Measurements from ENCODE around the gene CEACAM8.
"Not testable (repeated sequence)": the region's sequence is repeated elsewhere in the genome, so short reads cannot be mapped to it uniquely, and the experiment has no call there.

Gene CEACAM8

DNA sequence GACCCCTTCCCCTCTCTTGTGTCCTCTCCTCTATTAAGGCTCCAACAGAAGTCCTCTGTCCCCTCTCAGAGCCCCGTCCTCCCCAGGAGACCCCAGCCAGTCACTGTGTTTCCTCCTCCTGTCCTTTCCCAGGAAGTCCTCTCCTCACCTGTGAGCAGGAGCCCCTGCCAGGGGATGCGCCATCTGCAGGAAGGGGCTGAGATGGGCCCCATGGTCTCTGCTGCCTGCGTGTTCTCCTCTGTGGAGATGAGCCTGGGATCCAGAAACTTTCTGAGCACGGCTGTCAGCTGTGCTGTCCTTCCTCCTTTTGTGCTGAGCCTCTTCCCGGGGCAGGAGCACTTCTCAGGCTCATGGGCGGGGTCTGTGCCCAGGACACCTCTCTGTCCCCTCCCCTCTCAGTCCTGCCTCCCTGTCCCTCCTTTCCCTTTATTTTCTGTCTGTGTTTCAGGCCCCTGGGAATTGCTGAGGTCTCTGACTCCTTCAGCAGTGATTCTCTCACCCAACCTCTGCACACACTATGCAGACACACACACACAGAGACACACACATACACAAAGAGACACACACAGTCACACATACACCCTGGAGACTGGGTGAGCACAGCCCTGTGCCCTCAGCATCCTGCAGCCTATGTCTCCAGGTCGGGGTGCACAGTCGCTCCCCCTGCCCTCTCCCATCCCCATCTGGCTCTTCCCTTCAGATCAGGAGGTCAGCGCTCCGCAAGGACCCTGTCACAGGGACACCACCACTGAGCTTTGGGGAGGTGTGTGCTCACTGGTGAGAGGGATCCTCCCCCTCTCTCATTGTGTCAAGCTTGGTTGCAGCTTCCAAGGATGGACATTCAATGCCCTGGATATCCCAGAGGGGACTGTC is at the start of gene CEACAM8:
TSS of gene CEACAM8 (minus strand) at position 308 of the 873 bp plus-strand sequence. CDS start at position 212, 96 bp downstream.
- no peak for DNase-seq (ENCODE audit: low spot score)
- no peak for FAIRE-seq

DNA sequence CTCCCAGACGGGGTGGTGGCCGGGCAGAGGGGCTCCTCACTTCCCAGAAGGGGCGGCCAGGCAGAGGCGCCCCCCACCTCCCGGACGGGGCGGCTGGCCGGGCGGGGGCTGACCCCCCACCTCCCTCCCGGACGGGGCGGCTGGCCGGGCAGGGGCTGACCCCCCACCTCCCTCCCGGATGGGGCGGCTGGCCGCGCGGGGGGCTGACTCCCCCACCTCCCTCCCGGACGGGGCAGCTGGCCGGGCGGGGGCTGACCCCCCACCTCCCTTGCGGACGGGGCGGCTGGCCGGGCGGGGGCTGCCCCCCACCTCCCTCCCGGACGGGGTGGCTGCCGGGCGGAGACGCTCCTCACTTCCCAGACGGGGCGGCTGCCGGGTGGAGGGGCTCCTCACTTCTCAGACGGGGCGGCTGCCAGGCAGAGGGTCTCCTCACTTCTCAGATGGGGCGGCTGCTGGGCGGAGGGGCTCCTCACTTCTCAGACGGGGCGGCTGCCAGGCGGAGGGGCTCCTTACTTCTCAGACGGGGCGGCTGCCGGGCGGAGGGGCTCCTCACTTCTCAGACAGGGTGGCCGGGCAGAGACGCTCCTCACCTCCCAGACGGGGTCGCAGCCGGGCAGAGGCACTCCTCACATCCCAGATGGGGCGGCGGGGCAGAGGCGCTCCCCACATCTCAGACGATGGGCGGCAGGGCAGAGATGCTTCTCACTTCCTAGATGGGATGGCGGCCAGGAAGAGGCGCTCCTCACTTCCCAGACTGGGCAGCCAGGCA is 44.8 kb upstream of the CEACAM8 start:
- FAIRE-seq; DNase-seq (ENCODE audit: low spot score): not testable (repeated sequence)

DNA sequence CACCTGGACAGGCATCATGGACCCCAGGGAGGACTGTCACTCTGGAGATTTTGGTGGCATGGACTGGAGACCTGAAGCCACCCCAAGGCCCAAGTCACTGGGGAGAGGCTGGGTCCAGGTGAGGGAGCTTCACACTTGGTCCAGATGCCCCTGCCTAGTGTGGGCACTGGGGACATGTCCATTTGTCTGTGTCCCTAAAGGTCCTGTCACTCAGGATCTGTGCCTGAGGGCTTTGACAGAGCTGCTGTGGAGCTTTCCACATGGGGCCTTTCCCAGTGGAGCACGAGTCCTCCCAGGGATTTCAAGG is 40.5 kb upstream of the CEACAM8 start:
- no peak for DNase-seq (ENCODE audit: low spot score)

DNA sequence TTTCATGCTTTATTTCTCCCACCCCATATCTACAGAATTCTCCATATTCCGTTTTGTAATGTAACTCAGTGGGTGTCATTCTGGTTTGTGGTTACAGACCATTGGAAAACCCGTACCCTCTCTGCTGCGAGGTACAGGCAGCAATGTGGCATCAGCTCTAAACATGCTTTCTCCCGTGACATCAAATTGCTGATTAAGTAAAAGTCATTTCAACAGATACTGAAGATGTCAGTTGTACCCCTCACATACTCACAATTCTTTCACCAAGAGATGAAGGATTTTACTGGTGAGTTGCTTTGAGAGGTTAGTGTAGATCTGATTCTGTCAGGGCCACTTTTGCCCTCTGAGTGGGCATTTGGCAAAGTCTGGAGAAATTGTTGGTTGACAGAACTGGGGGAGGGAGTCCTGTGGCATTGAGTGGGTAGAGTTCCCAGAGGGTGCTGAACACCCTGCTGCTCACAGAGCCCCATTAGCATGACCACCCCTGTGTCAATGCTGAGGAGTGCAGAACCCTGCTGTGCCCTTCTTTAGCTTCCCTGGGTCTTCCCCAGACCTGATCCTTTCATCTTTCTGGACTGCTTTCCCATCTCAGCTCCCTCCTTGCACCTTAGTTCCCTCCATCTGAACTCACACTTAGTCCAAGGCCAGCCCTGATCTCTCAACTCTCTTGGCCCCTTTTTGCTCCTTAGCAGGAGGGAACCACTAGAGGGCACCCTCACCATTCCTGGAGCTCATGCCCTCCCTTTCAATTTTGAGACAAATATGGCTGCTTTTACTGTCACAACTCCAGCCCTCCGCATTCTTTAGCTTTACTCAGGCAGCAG is 39.9 kb upstream of the CEACAM8 start:
- FAIRE-seq (no peak), DNase-seq (ENCODE audit: low spot score) (no peak)

More for the DNA sequence above, 40.5 kb upstream of the CEACAM8 start:
- FAIRE-seq: no peak

DNA sequence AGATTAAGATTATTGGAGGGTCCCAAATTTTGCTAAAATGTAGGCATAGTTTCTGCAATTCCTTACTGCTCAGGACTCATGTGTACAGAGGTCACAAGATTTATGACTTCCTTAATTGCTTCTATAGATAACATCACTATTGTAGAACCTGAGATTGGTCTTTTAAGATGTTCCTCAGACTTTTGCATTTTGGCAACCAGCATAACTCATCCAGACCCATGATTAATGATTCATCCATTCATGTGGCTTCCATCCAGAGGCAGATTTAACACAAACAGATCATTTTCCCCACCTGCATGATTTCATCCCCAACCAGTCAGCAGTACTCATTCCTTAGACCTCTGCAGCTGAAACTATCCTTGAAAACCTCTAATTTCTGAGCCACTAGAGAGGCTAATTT is 34.5 kb upstream of the CEACAM8 start:
- FAIRE-seq (no peak), DNase-seq (ENCODE audit: low spot score) (no peak)

DNA sequence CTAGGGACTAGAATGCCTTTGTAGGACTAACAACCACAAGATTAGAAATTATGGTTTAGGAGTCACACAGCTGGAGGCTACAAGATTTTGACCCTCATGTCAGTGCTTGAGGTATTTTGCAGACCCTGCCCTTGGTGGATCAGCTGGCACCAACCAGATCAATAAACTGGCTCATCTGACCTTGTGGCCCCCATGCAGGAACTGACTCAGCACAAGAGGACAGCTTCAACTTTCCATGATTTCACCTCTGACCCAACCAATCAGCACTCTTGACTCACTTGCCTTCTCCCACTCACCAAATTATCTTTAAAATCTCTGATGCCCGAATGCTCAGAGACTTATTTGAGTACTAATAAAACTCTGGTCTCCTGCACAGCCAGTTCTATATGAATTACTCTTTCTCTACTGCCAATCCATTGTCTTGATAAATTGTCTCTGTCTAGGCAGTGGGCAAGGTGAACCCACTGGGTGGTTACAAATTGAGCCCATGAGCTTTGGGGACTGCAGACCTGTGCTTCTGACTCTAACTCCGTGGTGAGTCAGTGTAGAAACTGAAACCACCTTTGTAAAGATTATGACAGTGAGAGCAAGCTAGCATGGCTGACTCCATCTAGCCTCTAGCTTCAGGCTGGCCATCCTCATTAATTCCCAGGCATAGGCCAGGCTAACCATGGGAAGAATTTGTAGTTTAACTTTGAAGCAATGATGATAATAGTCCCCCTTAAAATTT is 33.9 kb upstream of the CEACAM8 start:
- no peak for FAIRE-seq
- DNase-seq (ENCODE audit: low spot score): no peak

DNA sequence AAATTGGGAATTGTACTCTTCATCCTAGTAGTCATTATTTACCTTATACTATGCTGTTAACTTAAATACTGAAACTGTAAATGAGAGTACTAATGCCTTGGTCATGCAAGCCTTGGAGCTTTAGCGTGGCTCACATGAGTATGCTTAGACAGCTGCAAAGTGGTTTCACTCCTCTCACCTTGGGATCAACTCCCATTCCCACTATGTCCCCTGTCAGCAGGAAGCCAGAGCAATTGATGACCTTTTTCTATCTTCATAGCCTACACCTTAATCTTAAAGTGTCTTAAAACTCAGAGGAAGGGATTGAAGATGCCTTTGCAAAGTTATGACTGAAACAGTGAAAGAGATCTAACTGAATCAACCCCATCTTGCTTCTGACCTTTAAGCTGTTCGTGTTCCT is 33.2 kb upstream of the CEACAM8 start:
- DNase-seq (ENCODE audit: low spot score): no peak
- FAIRE-seq: no peak

DNA sequence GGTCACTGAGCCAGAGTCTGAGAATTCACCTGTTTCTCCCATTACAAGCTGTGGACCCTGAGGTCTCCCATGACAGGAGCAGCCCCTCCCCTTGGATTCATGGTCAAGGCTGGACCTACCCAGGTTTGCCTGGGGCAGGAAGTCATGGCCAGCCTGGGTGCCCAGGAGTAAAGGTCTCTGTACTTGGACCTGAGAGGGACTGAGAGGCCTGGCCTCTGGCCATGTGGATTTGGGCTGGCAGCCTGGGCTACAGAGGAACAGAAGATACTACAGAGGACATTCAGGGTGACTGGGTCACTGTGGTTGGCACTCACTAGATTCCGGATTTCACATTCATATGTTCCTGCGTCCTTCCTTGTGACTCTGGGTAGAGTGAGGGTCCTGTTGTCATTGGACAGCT is 31.5 kb upstream of the CEACAM8 start:
- FAIRE-seq: no peak
- no peak for DNase-seq (ENCODE audit: low spot score)

DNA sequence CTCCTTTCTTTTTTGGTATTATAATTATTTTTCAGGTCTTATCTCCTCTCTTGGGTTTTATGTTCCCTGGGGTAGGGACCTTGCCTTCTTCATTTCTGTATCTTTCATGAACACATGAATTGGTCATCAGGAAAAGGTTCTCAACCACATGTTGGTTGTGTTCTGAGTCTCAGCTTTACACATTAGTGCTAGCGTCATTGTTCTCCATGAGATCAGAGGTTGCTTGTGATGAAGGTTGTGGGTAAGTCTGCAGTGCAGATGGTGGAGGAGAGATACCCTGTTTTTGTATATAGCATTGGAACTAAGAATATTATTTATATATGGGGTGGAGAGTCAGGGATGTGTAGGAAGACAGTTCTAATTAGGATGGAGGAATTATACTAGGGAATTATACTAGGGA is 24.5 kb upstream of the CEACAM8 start:
- no peak for FAIRE-seq

DNA sequence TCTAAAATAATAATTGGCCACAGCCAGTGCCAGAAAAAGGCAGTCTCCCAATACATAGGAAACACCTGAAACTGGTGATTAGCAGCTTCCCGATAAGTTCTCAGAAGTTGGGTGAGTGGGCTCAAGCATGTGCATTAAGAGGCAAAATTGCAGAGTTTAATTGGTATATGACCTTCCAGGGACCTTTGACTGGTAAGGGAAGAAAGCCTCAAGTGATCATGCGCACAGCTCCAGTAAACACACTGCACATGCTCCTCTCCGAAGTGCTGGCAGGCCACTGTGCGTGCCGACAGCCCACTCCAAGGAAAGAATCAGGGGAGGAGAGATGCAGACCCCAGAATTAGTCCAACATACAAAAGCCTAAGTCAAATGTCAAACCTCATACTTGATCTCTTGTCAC is 18.9 kb upstream of the CEACAM8 start:
- no peak for DNase-seq (ENCODE audit: low spot score)
- FAIRE-seq: no peak

More for the DNA sequence above, 24.5 kb upstream of the CEACAM8 start:
- DNase-seq (ENCODE audit: low spot score): no peak

DNA sequence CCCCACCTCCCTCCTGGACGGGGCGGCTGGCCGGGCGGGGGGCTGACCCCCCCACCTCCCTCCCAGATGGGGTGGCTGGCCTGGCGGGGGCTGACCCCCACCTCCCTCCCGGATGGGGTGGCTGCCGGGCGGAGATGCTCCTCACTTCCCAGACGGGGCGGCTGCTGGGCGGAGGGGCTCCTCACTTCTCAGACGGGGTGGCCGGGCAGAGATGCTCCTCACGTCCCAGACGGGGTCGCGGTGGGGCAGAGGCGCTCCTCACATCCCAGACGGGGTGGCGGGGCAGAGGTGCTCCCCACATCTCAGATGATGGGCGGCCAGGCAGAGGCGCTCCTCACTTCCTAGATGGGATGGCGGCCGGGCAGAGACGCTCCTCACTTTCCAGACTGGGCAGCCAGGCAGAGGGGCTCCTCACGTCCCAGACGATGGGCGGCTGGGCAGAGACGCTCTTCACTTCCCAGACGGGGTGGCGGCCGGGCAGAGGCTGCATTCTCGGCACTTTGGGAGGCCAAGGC is 15.7 kb upstream of the CEACAM8 start:
- DNase-seq (ENCODE audit: low spot score); FAIRE-seq: not testable (repeated sequence)

DNA sequence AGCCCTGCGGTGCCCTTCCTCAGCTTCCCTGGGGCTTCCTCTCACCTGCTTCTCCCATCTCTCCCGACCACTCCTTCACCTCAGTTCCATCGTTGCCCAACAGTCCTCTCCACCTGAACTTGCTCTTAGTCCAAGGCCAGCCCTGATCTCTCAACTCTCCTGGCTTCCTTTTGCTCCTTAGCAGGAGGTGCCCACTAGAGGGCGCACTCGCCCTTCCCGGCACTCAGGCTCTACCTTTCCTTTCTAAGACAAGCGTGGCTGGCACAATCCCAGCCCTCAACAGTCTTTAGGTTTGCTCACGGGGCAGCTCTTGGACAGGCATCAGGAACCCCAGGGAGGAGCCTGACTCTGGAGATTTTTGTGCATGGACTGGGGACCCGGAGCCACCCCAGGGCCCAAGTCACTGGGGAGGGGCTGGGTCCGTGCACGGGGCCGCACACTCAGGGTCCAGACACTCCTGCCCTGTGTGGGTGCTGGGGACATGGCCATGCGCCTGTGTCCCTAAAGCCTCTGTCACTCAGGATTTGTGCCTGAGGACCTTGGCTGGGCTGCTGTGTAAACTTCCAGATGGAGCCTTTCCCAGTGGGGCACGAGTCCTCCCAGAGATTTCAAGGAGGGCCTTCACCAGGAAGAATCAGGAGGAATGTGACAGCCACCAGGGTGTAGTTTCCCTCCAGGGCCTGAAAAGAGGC is 12.1 kb upstream of the CEACAM8 start:
- no peak for FAIRE-seq
- DNase-seq (ENCODE audit: low spot score): peak; percentile 23

DNA sequence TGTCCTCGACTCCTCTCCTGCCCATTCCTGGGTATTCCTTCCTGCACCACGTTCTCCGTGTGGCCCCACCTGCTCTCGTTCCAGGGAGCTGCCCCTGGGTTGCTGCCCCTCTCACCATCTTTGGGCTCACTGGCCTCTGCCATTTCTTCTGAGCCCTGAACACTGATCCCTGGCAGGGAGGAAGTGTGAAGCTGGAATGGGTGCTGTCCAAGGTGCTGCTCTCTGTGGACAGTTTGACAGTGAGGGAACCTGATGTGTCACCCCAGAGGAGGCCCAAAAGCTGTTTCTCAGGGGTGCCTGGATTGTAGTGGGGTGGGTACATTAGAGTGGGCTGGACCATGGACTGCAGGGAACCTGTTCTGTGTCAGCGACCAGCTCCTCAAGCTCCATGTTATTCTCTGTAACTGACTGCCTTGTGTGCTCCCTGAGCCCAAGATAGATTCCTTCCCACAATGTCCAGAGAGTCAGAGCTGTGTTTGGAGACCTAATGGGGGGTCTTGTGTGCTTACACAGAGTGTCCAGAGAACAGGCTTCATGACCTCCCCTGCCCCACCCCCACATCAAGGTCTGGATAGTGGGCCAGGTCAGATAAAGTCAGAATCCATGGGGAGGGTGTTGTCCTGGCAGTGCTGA is 7.2 kb upstream of the CEACAM8 start:
- FAIRE-seq (no peak), DNase-seq (ENCODE audit: low spot score) (no peak)

DNA sequence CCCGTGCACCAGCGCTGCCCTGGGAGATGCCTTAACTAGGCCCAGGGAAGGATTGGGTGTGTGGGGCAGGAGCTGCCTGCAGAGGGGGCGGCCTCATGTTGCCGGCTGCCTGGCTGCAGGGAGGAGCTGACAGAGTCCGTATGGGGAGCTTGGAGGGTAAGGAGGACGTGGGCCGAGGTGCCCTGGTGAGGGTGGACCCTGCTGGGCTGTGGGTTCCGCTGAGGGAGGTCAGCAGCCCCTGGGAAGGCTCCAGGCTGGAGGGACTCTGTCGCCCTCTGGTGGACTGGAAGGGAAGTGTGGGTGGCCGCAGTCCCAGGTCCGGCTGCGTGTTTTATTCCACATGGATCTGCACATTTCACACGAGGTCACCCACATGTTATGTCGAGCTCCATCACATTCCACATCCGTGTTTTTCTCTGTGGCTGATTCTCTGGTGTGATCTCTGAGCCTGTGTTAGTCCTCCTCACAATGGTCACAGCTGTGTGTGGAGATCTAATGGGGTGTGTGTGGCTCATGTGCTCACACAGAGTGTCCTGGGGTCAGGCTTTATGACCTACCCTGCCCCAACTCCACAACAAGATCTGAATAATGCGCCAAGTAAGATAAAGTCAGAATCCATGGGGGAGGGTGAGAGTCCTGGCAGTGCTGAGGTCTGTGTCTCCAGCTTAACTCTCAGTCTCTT is 1.8 kb upstream of the CEACAM8 start:
- no peak for DNase-seq (ENCODE audit: low spot score)
- FAIRE-seq: no peak

DNA sequence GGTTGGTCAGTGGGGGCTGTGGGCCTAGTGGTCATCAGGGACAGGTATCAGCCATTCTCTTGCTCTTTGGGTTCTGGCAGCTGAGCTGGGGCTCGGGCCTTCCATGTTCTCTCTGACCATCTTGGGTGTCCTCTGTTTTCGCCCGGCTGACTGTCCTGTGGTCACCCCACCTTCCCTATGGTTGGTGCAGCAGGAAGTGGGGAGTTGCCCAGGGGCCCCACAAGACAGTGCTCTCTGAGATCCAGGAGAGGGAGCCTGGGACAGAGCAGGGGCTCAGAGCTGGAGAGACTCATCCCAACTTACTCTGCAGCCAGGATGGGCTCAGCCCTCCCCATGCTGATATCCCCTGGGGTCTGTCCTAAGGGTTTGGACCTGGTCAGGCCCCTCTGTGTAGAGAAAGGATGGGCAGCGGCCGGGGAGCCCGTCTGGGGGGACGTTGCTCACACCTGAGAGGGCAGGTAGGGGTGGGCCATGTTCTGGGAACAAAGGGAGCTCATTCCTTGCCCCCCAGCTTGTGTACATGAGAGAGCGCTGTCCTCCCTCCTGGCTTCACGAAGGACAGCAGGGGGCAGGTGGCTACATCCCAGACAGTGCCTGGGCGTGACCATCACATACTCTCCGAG is 937 bp upstream of the CEACAM8 start:
- DNase-seq (ENCODE audit: low spot score) (no peak), FAIRE-seq (no peak)

DNA sequence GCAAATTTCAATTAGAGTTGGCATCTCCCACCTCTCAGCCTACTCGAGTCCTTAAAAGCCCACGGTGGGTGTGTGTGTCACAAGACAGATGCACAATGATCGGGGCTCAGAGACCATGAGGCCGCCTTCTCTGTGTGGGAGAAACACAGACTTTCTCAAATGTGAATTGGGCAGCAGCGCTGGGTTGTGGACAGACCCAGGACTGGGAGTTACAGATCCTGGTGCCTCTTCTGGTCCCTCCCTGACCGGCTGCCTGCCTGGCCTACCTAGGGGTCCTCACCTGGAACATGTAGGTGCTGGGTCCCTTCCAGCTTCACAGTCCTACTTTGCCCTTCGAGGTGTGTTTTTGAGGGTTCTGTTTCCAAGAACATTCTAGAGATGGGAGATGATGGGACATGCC is 4.9 kb downstream of the CEACAM8 start:
- no peak for FAIRE-seq
- DNase-seq (ENCODE audit: low spot score): no peak

DNA sequence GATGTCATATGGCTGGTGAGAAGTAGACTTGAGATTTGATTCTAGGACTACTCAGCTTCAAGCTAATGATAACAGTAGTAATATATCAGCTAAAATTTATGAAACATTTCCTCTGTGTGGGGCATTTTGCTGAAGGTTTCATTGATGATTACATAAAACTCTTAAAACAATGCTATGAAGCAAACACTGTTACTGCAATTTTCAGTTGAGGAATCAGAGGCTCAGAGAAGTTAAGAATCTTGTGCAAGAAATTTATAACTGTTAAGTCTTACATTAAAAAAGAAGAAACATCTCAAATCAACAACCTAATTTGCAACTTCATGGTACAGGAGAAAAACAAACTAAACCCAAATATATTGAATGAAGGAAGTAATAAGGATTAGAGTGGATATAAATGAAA is 10.3 kb downstream of the CEACAM8 start:
- FAIRE-seq (no peak), DNase-seq (ENCODE audit: low spot score) (no peak)

DNA sequence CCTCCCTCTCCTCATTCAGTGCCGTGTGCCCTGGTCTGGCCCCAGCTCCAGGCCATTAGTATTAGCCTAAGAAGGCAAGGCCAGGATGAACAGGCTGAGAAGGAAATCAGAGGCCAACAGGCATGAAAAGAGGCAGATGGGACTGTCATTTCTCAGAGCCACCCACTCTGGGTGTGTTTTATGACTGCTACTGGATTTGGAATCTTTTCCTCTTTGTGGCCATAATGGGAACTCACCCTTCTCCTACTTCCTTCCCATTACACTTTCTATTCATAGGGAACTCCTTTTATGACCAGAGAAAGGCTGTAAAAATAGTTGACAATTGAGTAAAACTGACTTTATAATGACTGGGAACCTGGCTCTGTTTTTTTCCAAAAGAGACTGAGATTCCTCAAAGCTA is 17.7 kb downstream of the CEACAM8 start:
- DNase-seq (ENCODE audit: low spot score) (no peak), FAIRE-seq (no peak)

DNA sequence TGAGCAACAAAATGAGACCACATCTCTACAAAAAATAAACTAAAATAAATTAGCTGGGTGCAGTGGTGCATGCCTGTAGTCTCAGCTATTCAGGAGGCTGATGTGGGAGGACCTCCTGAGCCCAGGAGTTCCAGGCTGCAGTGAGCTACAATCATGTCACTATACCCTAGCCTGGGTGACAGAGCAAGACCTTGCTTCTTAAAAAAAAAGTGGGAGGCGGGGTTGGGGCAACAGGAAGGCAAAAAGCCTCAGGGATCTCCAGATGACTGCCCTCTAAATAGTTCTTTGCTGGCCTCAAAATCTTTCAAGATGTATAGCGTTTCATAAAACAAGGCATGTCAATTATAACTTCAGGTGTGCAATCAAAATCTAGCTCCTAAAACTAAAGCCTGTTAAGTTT is 18.5 kb downstream of the CEACAM8 start:
- no peak for FAIRE-seq

More for the DNA sequence above, 18.5 kb downstream of the CEACAM8 start:
- no peak for DNase-seq (ENCODE audit: low spot score)
